Measurements from ENCODE around the gene TCF3. TPM values are rescaled to one million over a fixed set of nuclear protein-coding genes. Genes with fewer than 3 reads are reported as not detected.

The TCF3 gene
- total and polyA plus RNA-seq, 4 donors: 5.2 to 119 (median 12.8) TPM

DNA sequence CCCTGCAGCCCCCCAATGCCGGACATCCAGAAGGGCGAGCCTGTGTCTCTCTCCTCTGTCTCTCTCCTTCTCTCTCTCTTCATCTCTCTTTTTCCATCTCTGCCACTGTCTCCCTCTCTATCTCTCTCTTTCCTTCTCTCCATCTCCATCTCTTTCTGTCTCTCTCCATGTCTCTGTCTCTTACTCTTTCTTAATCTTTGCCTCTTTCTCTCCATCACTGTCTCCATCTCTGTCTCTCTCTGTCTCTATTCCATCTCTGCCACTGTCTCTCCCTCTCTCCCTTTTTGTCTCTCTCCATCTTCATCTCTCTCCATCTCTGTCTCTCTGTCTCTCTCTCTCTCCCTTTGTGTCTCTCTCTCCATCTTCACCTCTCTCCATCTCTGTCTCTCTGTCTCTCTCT is 25.7 kb upstream of the TCF3 start:
- H3K9ac ChIP-seq (ENCODE audit: low read depth in 1 of 2, low read length in 2 of 2): no peak overlapping the region
- 85% methylated on average over 2 of the region's 2 CpGs for WGBS

More for the DNA sequence above, 25.7 kb upstream of the TCF3 start:
- TF ChIP-seq YY1 (IDR thresholded peaks at IDR 0.05) (no peak), SP1 (IDR thresholded peaks at IDR 0.05) (no peak), RXRA (IDR thresholded peaks at IDR 0.05) (no peak), ATF3 (IDR thresholded peaks at IDR 0.05) (no peak), MAX (IDR thresholded peaks at IDR 0.05) (no peak), ZBTB33 (IDR thresholded peaks at IDR 0.05) (no peak), HNF4G (IDR thresholded peaks at IDR 0.05) (no peak), NR2F2 (IDR thresholded peaks at IDR 0.05) (no peak), EGR1 (IDR thresholded peaks at IDR 0.05; ENCODE audit: low read depth in 2 of 2) (no peak), FOXA2 (IDR thresholded peaks at IDR 0.05) (no peak), RAD21 (IDR thresholded peaks at IDR 0.05) (no peak), FOXA1 (IDR thresholded peaks at IDR 0.05) (no peak), TAF1 (conservative IDR thresholded peaks at IDR 0.05) (no peak), GABPA (IDR thresholded peaks at IDR 0.05 in 1 of 2, conservative IDR thresholded peaks at IDR 0.05 in 1 of 2) (no peak), CTCF (IDR thresholded peaks at IDR 0.05; ENCODE audit: low read depth, low read length, missing input control) (no peak)
- TF ChIP-seq, protein P1, sequence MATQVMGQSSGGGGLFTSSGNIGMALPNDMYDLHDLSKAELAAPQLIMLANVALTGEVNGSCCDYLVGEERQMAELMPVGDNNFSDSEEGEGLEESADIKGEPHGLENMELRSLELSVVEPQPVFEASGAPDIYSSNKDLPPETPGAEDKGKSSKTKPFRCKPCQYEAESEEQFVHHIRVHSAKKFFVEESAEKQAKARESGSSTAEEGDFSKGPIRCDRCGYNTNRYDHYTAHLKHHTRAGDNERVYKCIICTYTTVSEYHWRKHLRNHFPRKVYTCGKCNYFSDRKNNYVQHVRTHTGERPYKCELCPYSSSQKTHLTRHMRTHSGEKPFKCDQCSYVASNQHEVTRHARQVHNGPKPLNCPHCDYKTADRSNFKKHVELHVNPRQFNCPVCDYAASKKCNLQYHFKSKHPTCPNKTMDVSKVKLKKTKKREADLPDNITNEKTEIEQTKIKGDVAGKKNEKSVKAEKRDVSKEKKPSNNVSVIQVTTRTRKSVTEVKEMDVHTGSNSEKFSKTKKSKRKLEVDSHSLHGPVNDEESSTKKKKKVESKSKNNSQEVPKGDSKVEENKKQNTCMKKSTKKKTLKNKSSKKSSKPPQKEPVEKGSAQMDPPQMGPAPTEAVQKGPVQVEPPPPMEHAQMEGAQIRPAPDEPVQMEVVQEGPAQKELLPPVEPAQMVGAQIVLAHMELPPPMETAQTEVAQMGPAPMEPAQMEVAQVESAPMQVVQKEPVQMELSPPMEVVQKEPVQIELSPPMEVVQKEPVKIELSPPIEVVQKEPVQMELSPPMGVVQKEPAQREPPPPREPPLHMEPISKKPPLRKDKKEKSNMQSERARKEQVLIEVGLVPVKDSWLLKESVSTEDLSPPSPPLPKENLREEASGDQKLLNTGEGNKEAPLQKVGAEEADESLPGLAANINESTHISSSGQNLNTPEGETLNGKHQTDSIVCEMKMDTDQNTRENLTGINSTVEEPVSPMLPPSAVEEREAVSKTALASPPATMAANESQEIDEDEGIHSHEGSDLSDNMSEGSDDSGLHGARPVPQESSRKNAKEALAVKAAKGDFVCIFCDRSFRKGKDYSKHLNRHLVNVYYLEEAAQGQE (IDR thresholded peaks at IDR 0.05): no peak
- no peak overlapping the region for H3K27ac ChIP-seq (ENCODE audit: low read depth in 1 of 2, low read length in 2 of 2)
- no peak for DNase-seq (ENCODE audit: low spot score)
- peaks cover 0 to 4% (median under 1%) of the 10 kb centered on the region in 4 donors for H3K27me3 ChIP-seq (ENCODE audit: control insufficient read depth in 4 of 4, insufficient read depth in 4 of 4, low read length in 3 of 4)
- H3K9me3 ChIP-seq (ENCODE audit: control insufficient read depth in 4 of 4, low read length in 3 of 4): no peaks in the 10 kb centered on the region
- H3K4me3 ChIP-seq (ENCODE audit: low read depth in 1 of 3, low read length in 3 of 3): no peak overlapping the region
- peaks cover 4 to 9% (median 7%) of the 10 kb centered on the region in 4 donors for H3K4me1 ChIP-seq (ENCODE audit: control insufficient read depth in 4 of 4, insufficient read depth in 4 of 4, low read length in 3 of 4)
- H3K36me3 ChIP-seq (ENCODE audit: control insufficient read depth in 4 of 4, insufficient read depth in 3 of 4, low read depth in 1 of 4, low read length in 3 of 4): no peaks in the 10 kb centered on the region
